LNCaP clone FGC (cell line): Measurements from ENCODE around the gene MTCH1.

Source experiments
- DNase-seq: peaks from one replicate; pipeline ENCODE4 v3.0.0-alpha.2; 2011; ENCODE audit warnings: low read depth
- H3K4me3 ChIP-seq: 2 replicates; pipeline ENCODE4 v1.5.1; 2011; ENCODE audit warnings: mild to moderate bottlenecking, low read depth, low read length, control low read depth
- TF ChIP-seq, protein P1 (sequence below): IDR thresholded peaks from 2 replicates; pipeline ENCODE4 v1.5.1; 2012; ENCODE audit warnings: mild to moderate bottlenecking; ENCODE audit not compliant: control insufficient read depth, insufficient read depth; ENCODE audit errors: extremely low read depth

MTCH1 gene

DNA sequence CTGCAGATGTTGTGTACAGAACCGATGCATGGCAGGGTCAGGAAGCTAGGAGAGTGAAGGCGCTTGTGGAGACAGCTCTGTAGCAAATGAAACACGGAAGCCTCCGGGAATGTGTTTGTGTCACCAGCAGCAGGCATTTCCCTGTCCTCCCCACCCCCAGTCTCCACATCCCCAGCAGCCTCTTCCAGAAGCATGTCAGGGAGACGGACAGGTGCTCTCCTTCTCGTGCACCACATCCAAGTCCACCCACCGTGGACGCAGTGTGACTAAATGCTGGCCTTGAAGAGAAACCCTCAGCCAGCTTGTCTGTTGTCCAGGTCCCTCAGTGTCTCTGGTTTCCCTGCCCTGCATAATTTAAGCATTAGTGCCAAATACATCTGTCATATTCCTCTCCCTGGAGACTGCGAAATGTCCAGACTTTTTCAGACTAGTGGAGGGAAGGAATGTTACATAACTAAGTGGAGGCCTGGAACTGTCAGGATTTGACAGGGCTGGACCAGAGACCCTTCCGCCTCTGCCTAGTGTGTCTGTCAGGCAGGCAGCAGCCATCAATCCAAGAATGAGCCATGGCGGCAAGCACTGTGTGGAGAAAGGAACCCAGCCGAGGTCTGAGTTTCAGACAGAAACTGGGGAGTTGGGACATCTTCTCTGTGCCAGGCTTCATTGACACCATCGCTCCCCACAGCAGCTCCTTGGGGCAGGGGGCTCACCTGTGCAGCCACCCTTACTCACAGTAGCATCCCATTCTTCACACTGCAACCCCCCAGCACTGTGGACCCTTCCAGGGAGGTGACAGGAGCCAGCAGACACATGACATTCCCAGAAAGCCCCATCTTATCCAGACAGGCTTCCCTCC lies 58.1 kb downstream of the MTCH1 start:
- TF ChIP-seq, protein P1, sequence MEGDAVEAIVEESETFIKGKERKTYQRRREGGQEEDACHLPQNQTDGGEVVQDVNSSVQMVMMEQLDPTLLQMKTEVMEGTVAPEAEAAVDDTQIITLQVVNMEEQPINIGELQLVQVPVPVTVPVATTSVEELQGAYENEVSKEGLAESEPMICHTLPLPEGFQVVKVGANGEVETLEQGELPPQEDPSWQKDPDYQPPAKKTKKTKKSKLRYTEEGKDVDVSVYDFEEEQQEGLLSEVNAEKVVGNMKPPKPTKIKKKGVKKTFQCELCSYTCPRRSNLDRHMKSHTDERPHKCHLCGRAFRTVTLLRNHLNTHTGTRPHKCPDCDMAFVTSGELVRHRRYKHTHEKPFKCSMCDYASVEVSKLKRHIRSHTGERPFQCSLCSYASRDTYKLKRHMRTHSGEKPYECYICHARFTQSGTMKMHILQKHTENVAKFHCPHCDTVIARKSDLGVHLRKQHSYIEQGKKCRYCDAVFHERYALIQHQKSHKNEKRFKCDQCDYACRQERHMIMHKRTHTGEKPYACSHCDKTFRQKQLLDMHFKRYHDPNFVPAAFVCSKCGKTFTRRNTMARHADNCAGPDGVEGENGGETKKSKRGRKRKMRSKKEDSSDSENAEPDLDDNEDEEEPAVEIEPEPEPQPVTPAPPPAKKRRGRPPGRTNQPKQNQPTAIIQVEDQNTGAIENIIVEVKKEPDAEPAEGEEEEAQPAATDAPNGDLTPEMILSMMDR: no peak
- DNase-seq: no peak
- no peak overlapping the region for H3K4me3 ChIP-seq

DNA sequence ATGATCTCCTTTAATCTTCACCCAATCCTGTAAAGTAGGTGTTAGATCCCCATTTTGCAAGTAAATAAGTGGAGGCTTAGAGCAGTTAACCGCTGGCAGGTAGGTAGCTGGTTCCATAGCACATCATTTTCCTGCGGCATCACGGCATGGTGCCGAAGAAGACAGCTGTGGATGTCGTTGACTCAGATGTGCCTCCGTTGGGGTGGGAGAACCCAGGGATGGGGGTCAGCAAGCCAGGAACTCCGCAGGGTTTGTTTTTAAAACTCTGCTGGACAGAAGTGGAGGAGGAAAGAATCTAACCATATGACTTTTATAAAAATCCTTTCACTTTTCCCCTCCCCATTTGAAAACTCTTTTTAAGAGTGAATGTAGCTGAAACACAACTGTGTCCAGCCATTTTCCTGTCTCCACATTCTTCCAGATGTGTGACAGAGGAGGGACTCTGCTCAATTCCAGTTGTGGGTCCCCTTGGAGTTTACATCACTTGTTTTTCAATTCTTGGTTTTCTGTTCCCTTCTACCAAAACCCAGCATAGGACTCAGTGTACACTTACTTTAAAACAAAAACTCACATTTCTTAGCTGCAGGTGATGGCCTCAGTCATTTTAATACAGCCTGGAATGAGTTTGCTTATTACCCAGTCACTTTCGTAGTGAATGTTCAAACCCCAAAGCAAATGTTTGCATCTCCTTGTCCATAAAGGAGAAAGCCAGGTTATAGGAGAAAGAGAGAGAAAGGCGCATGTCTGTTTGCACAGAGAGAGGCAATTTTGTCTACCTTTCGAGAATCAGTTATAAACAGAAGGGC lies 59.1 kb downstream of the MTCH1 start:
- no peak for DNase-seq
- no peak overlapping the region for H3K4me3 ChIP-seq
- TF ChIP-seq, protein P1: no peak

DNA sequence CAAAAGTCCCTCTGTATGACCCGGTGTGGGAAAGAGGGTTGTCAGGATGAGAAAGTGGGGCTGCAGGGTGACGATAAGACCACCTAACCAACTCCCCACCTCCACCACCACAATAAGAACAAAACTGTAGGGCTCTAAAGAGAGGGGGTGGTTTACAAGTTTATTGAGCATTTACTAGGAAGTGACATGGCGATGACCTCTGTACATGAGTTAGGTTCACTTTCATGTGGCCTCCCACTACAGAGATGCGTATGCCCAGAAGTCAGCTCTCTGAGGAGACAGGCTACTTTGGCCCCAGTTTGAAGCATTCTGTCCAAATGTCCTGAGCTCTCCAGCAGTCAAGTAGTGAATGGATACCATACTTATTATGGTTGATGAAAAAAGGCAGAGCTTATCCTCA lies 60.2 kb downstream of the MTCH1 start:
- TF ChIP-seq, protein P1: no peak
- H3K4me3 ChIP-seq: no peak overlapping the region
- DNase-seq: no peak

DNA sequence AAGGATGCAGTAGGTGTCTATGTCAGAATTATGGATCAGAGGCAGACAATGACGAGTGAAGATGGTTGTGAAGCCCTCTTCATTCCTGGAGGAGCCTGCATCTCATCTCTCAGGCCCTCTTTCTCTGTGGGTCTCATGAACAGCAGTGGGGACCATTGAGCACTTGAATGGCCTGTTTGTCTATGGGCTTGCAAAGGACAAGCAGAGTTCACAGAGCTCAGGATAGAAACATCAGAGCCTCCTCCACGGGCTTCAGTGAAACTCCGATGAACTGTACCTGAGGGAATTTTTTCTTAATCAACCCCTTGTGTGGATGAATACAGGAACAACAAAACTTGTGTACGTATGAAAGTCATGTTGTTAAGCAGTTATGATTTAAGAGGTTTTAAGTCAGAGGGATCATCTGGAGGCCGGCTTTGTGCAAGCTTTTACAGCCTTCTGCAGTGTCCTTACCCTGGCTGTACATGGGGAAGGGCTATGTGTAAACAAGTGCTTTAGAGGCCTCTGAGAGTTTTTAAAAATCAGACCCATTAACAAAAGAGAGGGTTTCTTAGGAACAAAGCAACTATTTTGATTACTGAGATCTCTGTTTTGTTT lies 61.1 kb downstream of the MTCH1 start:
- TF ChIP-seq, protein P1: no peak
- H3K4me3 ChIP-seq: no peak overlapping the region
- DNase-seq: no peak

- H3K4me3 ChIP-seq: no peak overlapping the region
- no peak for DNase-seq
- TF ChIP-seq, protein P1: no peak
Measured at GRCh38 chr6:36924131-36924530, 61.9 kb downstream of the MTCH1 start.

DNA sequence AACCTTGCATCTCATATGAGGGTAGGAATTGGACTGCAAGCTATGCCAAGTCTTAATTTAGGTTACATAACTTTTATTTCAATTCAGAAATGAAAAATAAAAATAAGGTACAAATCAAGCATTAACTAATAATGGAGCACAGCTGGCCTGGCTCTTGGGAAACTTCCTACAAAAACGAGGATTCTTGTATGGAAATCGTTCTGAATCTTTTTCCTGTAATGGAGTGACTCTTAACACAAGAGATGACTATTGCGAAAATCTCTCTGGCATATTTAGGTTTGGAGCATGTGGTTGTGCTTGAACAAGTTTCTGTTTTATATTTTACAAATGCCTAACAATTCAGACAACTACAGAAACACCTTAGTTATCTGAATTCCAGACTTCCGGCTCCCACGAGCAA lies 65.5 kb downstream of the MTCH1 start:
- DNase-seq: no peak
- TF ChIP-seq, protein P1: no peak
- H3K4me3 ChIP-seq: no peak overlapping the region
